HG03139 (cell line): Measurements from ENCODE around the gene SETBP1.

ENCODE experiments used
- ATAC-seq: cut with Tn5 transposase; IDR thresholded peaks from one replicate; pipeline ENCODE4 v1.9.1; 2021; ENCODE audit not compliant: unreplicated experiment

SETBP1 gene

DNA sequence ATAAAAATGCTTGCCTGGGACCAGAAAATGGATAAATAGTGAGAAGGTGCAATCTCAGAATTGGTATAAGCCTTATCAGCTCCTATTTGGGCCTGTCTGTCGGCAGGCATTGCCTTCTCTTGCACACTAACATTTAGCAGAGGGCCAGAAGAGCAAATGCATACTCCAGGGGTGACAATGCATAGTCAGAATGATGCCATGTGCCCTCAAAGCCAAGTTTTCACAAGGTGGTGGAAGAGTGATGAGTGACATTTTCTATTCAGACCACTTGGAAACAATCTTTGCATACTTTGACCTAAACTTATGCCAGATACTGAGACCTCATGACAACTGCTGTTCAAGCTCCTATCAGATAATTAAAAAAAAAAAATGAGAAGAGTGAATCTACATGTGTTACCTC, 276.3 kb downstream of the SETBP1 start:
- no peak for ATAC-seq

DNA sequence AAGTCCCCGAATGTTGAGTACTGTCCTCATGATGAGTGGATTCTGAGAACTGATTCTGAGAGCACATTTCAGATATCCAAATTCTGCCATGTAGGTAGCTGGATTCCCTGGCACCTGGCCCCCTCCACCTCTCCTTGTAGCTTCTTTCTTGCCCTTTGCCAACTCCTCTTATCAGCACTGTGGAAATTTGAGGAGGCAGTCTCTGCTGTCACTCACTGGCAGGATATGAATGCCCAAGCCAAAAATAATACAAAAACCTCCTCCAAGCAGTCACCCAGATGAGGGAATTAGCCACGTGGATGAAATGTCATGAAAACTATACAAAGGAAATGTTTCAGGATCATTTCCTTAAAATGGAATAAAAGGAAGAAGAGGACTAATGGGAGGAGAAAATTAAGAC, 276.8 kb downstream of the SETBP1 start:
- ATAC-seq: no peak

DNA sequence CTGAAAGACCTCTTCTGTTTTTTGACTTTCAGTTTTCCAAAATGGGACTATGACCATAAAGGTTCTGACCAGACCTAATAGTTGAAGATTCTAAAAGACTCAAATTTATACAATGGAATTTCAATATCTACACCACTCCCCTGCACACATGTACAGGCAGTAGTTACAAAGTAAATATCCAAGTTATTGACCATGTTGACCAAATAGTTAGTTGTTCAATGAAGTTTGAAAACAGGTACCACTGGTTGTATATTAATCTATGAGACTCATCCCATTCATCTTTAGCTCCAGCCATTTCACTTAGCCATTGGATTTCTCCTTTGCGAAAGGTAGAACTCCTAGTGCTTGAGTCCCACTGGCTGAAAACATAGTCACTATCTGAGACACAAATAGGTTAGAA, 277.4 kb downstream of the SETBP1 start:
- no peak for ATAC-seq

DNA sequence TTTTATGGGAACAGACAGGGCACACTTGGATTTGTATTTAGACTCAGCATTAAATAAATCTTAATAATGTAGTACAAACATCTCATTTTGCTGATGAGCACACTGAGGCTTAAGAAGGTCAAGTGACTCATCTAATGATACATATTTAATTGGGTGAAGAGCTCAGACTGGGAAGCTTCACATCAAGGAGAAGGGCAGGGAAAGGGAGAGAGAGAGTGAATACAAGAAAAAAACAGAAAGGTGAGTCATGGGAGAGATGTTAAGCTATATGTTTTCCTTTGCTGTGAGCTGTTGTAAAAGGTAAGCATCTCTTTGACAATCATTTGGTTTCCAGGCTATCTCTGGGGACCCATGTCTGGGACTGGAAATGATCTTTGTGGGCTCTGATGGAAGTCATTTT, 277.8 kb downstream of the SETBP1 start:
- no peak for ATAC-seq

DNA sequence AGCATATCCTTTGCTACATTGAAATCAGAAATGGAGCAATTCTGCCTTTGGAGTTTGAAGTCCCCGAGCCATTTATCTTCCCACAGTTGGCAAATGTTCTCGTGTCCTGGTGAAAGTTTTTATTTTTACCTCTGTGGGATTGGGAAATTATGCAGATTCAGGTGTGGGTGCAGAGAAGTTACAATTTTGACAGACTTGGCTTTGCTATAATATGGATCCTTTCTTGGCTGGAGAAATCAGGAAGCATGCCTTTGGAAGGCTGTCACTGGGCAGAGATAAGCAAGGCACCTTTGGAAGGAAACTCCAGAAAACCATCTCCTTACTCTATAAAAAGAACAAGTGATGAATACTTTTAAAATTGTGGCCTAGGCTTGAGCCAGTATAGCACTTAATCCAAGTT, 278.3 kb downstream of the SETBP1 start:
- ATAC-seq: no peak

DNA sequence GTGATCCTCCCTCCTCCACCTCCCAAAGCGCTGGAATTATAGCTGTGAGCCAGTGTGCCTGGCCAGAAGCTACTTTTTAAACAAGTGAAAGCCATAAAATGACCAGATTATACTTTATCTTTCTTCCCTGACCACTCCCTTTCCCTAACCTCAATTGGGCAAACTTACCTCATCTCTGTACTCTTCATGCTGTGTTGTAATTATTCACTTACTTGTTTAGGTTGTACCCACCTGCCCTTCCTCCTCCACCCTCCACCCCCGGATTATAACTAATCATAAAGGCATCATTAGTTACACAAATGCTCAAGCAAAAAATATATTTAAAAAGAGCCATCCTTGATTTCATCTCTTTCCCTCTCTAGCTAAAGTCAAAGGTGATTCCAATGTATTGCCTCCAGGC, 279.9 kb downstream of the SETBP1 start:
- no peak for ATAC-seq

DNA sequence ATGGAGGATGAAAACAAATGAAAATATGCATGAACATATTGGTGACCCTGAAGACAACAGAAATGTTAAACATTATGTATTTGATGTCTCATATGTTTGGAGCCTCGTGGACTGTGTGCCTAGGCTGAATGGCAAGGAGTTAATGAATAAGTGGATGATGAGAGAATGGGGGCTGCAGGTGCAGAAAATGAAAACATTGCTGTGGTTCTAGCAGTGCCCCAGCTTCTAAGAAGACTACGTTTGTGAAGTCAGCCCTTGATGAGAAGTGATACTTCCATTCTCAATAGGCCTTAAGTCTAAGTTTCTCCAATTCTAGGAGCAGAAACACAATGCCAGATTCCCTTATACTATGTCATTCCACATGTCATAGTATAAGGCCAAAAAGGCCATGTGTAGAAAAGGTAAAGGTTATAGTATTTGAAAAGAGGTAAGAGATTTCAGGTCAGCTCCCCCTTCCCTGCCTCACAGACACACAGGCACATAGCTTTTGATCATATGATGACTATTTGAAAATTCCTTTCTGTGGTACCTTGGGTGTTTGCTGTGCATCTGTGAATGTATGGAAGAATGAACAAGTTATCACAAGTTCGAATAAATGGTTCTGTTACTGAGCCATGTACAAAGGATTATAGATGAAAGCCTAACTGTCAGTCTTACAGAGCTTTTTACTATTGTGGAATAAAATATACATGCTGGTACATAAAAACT, 280.8 kb downstream of the SETBP1 start:
- ATAC-seq: no peak

DNA sequence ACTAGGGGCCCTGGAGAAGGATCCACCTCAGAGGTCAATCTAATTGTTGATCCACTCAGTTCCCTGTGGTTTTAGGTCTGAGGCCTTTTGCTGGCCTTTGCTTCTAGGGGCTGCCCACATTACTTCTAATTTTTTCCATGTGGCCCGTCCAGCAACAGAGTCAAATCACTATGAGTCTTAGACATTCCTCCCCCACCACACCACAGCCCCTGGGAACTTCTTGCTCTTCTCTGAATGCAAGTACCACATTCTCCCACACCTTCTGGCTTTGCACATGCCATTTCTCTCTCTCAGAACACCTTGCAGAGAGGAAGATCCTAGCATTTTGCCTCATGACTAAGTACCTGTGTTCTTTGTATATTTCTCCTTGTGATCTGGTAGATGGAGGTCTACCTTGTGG, 286.9 kb downstream of the SETBP1 start:
- no peak for ATAC-seq

DNA sequence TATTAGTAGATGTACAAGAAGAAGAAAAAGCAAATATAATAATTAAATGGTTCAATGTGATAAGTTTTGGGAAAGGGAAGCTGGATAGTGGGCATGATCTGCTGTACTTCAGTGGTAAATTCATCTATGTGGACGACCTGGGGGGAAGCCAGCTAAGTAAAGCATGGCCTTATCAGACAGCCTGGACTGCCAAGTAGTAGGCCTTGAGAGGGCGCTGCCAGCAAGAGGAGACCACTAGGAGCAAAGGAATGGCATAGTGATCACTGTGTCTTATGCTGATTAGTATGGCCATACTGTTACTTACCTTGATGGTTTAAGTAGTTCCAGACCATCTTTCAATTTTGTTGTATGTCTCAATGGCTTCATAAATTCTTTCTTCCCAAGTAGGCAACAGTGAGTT, 287.6 kb downstream of the SETBP1 start:
- no peak for ATAC-seq

DNA sequence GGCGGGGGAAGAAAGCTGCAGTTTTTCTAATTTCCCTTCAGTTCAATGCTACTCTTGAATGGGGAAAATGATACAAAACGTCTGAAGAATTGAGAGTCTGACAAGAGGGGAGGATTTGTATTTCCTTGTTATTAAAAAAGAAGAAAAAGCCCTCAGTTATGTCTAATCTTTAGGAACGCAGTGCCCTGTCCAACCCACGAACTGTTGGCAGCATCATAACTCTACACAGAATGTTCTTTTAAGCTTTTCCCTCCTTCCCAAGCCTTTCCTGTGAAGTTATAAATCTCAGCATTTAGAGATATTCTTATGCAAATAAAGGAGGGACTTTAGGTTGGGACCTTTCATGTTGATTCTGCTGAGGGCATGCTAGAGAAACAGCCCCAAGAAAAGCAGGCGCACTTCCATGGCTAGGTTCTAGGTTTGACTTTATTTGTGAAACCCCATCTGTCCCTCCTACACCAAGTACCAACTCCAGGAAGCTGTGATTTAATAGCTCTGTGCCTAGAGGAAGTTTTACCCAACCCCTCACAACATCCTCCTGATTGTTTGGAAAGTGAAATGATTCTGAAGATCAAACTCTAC, 288.6 kb downstream of the SETBP1 start:
- ATAC-seq: no peak

DNA sequence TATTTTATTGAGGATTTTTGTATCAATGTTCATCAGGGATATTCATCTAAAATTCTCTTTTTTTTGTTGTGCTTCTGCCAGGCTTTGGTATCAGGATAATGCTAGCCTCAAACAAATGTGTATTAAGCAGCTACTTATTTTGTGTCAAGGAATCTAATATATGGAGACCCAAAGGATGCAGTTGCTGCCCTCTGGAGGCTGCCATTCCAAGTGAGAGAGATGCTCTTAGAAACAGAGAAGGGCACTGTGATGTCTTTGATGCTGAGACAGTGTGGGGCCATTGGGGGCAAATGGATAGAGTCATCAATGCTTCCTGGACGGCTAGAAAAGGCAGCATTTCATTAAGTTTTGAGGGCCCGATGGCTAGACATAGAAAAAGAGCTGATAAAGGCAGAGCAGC, 292.6 kb downstream of the SETBP1 start:
- ATAC-seq: no peak

DNA sequence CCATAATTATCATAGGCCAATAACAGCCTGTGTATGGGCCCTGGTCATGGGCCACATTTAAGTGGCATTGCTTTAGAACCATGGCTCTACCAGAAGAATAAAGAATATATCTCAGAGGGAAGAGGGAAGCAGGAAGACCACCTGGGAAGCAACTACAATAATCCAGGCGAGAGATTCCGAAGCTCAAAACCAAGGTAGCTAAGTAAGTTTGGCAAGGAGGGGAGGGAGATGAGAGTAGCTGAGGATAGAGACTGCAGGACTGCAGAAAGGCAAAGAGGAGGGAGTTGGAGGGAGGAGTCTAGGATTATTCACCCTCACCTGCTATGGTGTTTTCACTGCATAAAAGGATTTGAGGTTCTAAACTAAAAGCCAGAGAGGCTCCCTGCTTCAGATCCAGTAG, 293.5 kb downstream of the SETBP1 start:
- ATAC-seq: no peak

DNA sequence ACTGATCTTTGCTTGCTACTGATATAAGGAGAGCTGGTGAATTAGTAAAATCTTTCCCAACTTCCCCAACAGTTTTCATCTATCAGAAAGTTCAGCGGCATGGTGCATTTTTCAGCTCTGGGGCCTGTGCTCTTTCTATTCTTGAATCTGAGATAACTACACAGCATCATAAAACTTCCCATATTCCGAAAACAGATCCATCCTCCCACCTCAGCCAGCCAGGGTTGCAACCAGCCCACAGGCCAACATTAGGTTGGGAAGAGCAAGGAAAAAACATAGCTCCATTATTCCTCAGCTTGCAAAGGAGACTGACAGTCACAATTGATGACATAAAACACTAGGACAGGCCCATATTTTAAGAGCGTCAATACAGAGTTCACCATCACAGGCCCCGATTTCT, 297.2 kb downstream of the SETBP1 start:
- no peak for ATAC-seq

DNA sequence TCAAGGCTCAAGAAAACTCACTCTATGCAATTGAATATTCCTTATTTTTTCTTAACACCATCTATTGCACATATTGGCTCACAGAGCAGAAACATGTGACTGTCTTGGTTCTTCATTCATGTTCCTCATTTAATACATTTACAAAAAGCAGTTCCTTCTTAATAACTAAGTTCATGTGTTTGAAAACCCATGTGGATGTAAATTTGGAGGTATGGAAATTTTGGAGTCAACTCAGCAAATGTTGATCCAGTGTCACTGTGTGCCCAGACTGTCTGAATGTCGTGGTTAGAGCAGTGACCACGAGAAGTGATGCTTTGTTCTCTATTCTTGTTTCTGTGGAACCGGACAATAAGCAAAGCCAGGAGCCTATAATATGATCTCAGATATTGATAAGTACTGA, 299.1 kb downstream of the SETBP1 start:
- no peak for ATAC-seq

DNA sequence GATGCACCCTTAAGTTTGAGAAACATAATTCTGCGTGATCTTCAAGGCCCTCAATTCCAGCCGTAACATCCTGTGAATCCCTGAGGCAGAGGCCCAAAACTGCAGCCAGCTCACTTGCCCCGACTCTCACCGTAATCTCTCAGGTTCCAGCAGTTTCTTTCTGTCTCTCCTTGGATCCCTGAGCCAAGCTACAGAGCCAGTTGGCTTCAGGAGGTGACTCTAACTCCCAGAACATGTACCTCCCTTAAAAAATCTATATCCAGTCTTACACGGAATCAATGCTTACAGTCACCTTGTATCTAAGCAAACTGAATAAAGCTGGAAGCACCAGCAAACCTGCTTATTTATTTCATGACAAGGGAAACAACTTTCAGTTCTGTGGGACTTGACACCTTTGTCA, 300.4 kb downstream of the SETBP1 start:
- no peak for ATAC-seq

DNA sequence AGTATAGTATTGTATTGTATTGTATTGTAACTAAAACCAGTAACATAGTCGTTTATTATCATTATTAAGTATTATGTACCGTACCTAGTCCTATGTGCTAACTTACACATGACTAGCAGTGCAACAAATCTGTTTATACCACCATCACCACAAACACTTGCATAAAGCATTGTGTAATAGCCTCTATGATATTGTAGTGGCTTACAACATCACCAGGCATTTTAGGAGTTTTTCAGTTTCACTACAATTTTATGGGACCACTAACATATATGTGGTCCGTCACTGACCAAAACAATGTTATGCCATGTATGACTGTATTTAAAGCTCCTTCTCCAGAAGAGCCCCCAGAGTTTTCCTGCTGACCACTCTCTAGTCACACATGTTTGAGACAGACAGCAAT, 306.2 kb downstream of the SETBP1 start:
- ATAC-seq: no peak

DNA sequence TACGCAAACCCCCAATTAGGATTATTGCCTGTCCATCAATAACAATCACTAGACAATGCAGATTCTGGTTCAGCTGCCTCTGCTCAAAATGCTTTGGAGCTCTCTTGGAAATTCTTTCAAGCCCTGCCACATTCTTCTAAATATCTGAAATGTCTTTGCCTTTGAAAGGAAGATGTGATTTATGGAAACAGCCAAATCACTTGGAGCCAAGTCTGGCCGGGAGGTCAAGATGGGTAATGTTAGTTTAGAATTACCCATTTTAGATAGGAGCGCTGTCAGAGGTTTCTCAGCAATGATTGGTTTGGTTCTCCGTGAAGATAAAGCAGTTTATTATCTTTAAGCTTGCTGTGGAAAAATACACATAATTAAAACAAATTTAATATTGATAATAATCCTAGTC, 306.7 kb downstream of the SETBP1 start:
- ATAC-seq: no peak

DNA sequence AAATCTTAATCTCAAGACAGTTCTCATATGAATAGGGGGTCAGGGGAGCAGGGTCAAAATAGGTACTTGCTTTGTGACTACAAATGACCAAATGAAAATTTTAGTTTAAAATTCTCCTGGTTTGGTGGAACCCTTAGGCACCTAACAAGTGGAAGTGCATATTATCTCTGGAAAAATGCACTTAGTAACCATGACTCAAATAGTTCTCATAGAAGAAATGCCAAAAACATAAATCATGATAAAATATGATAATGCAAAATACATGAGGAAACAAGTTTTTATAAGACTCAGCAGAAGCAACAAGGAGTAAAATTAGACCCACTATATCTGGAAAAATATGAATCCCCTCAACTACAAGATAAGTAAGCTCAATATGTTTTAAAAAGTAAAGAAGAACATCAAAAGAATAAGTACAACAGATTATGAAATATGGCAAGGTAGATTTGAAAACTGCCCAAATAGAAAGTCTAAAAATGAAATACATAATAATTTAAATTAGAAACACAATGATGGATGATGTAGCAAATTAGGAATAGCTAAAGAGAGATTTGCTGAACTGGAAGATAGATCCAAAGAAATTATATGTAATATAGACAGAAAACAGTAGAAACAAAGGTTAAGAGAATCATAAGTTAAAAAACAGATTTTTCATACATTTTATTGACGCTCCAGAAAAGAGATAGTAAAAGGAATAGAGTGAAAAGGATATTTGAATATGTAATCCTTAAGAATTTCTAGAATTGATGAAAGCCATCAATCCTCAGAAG, 308.3 kb downstream of the SETBP1 start:
- ATAC-seq: no peak

DNA sequence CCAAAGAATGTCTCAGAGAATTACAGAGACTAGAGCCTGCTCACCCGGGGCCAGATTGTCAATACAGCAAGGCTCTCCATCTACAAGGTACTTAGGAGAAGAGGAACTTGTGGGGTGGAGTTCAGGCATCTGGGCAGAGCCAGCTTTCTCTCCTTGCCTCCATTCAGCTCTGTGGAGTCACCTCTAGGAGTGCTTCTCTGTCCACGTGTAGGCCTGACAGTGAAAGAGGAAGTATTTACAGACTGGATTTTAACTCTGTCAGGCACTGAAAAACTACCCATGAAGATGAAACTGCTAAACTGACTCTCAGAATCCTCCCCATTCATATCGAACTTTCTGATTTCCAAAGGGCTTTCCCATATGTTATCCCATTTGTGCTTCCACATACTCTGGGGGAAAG, 315.6 kb downstream of the SETBP1 start:
- ATAC-seq: no peak

DNA sequence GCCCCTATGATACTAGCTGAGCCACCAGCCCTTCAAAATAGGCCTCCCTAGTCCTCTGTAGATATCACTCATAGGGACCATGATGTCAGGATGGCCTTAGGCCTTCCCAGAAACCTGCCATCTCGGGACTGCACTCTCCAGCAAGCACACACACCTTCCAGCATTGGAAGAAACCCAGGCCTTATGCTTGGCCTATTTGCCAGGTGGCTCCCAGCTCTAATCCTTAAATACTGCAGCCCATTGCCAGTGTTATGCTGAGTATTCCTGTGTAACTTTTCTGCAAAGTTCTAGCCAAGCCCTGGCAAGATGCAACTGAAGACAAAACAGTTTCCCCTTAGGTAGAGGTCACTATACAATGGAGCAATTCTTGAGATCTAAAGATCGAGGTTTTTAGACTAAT, 316.5 kb downstream of the SETBP1 start:
- no peak for ATAC-seq

DNA sequence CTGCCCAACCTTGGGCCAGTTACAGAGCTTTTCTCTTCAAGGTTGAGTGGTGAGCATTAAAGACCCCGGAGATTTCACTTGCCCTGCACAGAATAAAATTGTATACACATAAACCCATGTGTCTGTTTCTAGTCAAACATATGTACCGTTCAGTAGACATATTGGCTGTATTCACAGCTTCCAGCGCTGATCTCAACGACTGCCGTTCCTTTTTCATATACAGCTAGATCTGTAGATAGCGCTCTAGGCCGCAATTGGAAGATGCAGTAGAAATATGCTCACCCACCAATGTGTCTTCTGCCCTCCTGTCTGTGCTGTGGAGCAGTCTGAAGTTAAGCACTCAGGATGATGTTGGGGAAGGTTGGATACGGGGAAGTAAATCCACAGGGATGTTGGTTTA, 317.7 kb downstream of the SETBP1 start:
- no peak for ATAC-seq

DNA sequence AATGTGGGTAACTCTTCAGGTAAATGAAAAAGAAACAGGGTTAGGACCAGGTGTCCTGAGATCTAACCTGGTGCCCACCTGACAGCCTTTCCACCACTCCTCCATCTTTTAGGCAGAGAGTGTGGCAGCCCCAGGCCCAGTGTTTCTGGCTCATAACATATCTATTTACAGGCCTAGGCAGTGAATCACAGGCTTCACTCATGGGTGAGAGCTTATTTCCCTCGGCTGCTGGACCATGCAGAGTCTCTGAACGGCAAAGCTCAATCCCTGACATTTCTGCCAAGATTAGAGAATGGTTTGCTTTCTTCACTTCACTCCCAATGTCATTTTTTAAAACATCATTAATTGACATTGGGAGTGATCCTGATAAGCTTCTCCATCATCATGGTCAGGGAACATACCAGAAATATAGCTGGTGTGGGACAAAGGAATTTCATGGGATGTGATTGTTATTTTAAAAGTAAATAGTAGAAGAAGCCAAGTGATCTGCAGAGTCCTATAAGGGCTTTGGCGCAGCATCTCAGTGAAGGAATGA, 323.9 kb downstream of the SETBP1 start:
- no peak for ATAC-seq
